Left lung (tissue), 10 donors: ENCODE results near the gene PRIMA1. TPM values are rescaled to one million over a fixed set of nuclear protein-coding genes. Genes with fewer than 3 reads are reported as not detected.

Experiments
- ATAC-seq: fragments of 200-7000 bp; cut with Tn5 transposase; one replicate; pipeline ENCODE4 v1.9.1; 2020; ENCODE audit warnings: moderate library complexity
- DNase-seq, 4 donors: peaks; one replicate each; pipeline ENCODE4 v3.0.0-alpha.2; 2013 to 2020
- H3K27ac ChIP-seq, 2 donors: fragments of 200-600 bp; sonication (generic) in 1 of 2; one replicate each; pipeline versions ENCODE4 v1.5.0 to v1.8.0; 2020 to 2021
- H3K27me3 ChIP-seq, 2 donors: fragments of 200-600 bp; sonication (generic) in 1 of 2; one replicate each; pipeline versions ENCODE4 v1.5.0 to v1.8.0; 2020 to 2021
- H3K36me3 ChIP-seq, 2 donors: fragments of 200-600 bp; sonication (generic) in 1 of 2; one replicate each; pipeline versions ENCODE4 v1.5.0 to v1.8.0; 2020 to 2021
- H3K4me1 ChIP-seq, 2 donors: fragments of 200-600 bp; one replicate each; pipeline ENCODE4 v1.8.0; 2021
- H3K4me3 ChIP-seq, 2 donors: fragments of 200-600 bp; sonication (generic) in 1 of 2; one replicate each; pipeline versions ENCODE4 v1.5.0 to v1.8.0; 2020 to 2021; ENCODE audit warnings: mild to moderate bottlenecking in 1 of 2
- H3K9me3 ChIP-seq, 2 donors: fragments of 200-600 bp; sonication (generic) in 1 of 2; one replicate each; pipeline versions ENCODE4 v1.5.0 to v1.8.0; 2020 to 2021
- intact Hi-C, 2 donors: fragments of 100-400 bp; cut with DNase I; formaldehyde crosslinking; loops; one replicate each; pipeline versions ENCODE4 v1.11.2 to v1.14.2; 2022
- polyA plus RNA-seq, 6 donors: library from polyadenylated mRNA; unstranded; fragments of 120-200 nt; gene quantifications; one replicate each; pipeline ENCODE4 v1.2.1, GENCODE V29; 2013; ENCODE audit not compliant: insufficient read length in 6 of 6
- total RNA-seq, 2 donors: library from RNA; stranded (reverse); fragmentation: NEBNext Ultra II Directional; extraction: Animal tissue kit (Norgen Biotek cat#: 25700); gene quantifications; one replicate each; pipeline ENCODE4 v1.2.1, GENCODE V29; 2021
- TF ChIP-seq, protein P1 (sequence below), 2 donors: fragments of 200-600 bp; sonication (generic) in 1 of 2; IDR thresholded peaks; one replicate each; pipeline versions ENCODE4 v1.5.0 to v1.8.0; 2021; ENCODE audit warnings: antibody characterized with exemption in 2 of 2
- donor health status: DM: no; HTN: yes; CAD: no.
- donor health status: DM: no; HTN: no; CAD: no.

PRIMA1 gene
- total and polyA plus RNA-seq, 8 donors, result 0.15 to 1.3 (median 0.77) TPM

GRCh38 chr14:93765970-93766369, 22.3 kb downstream of the PRIMA1 start:
- DNase-seq (no peak), ATAC-seq (no peak)
- H3K27ac ChIP-seq, result no peak overlapping the region
- peaks cover 0 to 31% of the 10 kb centered on the region in 2 donors for H3K27me3 ChIP-seq
- H3K36me3 ChIP-seq, result no peaks in the 10 kb centered on the region
- no peaks in the 10 kb centered on the region for H3K4me1 ChIP-seq
- H3K9me3 ChIP-seq, result no peaks in the 10 kb centered on the region
- H3K4me3 ChIP-seq, result no peak overlapping the region
- intact Hi-C loops, result no loop called here
- TF ChIP-seq, protein P1, sequence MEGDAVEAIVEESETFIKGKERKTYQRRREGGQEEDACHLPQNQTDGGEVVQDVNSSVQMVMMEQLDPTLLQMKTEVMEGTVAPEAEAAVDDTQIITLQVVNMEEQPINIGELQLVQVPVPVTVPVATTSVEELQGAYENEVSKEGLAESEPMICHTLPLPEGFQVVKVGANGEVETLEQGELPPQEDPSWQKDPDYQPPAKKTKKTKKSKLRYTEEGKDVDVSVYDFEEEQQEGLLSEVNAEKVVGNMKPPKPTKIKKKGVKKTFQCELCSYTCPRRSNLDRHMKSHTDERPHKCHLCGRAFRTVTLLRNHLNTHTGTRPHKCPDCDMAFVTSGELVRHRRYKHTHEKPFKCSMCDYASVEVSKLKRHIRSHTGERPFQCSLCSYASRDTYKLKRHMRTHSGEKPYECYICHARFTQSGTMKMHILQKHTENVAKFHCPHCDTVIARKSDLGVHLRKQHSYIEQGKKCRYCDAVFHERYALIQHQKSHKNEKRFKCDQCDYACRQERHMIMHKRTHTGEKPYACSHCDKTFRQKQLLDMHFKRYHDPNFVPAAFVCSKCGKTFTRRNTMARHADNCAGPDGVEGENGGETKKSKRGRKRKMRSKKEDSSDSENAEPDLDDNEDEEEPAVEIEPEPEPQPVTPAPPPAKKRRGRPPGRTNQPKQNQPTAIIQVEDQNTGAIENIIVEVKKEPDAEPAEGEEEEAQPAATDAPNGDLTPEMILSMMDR (IDR thresholded peaks at IDR 0.05), result no peak

- Histone ChIP-seq H3K4me1 (no peaks in the 10 kb centered on the region), H3K36me3 (no peaks in the 10 kb centered on the region), H3K27me3 (peaks cover 0 to 32% of the 10 kb centered on the region in 2 donors), H3K9me3 (no peaks in the 10 kb centered on the region), H3K27ac (no peak overlapping the region), H3K4me3 (no peak overlapping the region)
- ATAC-seq (no peak), DNase-seq (no peak)
- intact Hi-C loops, result no loop called here
- TF ChIP-seq, protein P1 (IDR thresholded peaks at IDR 0.05), result no peak
Observed at GRCh38 chr14:93765155-93765554, 23.1 kb downstream of the PRIMA1 start.

- Histone ChIP-seq H3K27ac (no peak overlapping the region), H3K4me3 (no peak overlapping the region), H3K27me3 (peaks cover 0 to 37% of the 10 kb centered on the region in 2 donors), H3K4me1 (no peaks in the 10 kb centered on the region), H3K9me3 (no peaks in the 10 kb centered on the region), H3K36me3 (no peaks in the 10 kb centered on the region)
- DNase-seq, result no peak
- ATAC-seq, result no peak
- intact Hi-C loops, result no loop called here
- TF ChIP-seq, protein P1 (IDR thresholded peaks at IDR 0.05), result no peak
Observed at GRCh38 chr14:93764211-93764659, 24.1 kb downstream of the PRIMA1 start.

DNA sequence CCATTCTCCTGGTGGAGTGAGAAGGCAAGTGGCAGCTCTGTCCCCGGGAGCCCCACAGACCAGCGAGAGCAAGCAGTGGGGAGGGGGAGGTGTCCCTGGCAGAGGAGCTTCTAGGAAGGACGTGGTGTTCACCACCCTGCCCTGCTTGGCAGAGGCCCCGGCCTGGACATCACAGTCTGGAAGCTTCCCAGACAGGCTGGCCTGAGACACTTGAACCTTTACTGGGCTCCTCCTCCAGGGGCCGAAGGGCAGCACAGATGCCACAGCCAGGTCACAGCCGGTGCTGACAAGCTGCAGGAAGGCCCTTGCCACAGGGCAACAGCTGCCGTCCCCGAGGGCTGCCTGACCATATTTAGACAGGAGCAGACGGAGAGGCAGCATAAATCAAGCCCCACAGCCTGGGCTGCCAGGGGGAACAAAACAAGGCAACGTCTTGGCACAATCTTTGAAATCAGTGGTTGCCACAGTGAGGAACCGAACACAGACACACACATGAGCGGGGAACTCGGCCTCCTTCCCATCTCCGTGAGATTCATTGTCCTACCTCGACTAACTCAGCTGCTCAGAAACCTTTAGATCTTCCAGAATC, 28.5 kb downstream of the PRIMA1 start:
- Histone ChIP-seq H3K4me3 (no peak overlapping the region), H3K36me3 (no peaks in the 10 kb centered on the region), H3K27me3 (peaks cover 0 to 16% of the 10 kb centered on the region in 2 donors), H3K27ac (no peak overlapping the region), H3K9me3 (no peaks in the 10 kb centered on the region), H3K4me1 (no peaks in the 10 kb centered on the region)
- intact Hi-C loops, result no loop called here
- ATAC-seq, result no peak
- no peak for DNase-seq
- TF ChIP-seq, protein P1 (IDR thresholded peaks at IDR 0.05), result no peak

- H3K36me3 ChIP-seq, result no peaks in the 10 kb centered on the region
- H3K27me3 ChIP-seq, result peaks cover 0 to 11% of the 10 kb centered on the region in 2 donors
- no peak for ATAC-seq
- H3K27ac ChIP-seq, result no peak overlapping the region
- intact Hi-C loops, result no loop called here
- no peaks in the 10 kb centered on the region for H3K9me3 ChIP-seq
- H3K4me3 ChIP-seq, result no peak overlapping the region
- DNase-seq, result no peak
- TF ChIP-seq, protein P1 (IDR thresholded peaks at IDR 0.05), result no peak
- no peaks in the 10 kb centered on the region for H3K4me1 ChIP-seq
Observed at GRCh38 chr14:93757206-93757605, 31.1 kb downstream of the PRIMA1 start.
